Transverse colon (tissue), 3 donors: Measurements from ENCODE around the gene ST6GALNAC5.

Experiments
- EP300 ChIP-seq: sonication (generic); formaldehyde crosslinking; IDR thresholded peaks from one replicate; pipeline ENCODE4 v1.6.1; 2017; ENCODE audit warnings: antibody characterized with exemption, low read depth
- POLR2A ChIP-seq: fragments of 450-650 bp; IDR thresholded peaks from one replicate; pipeline ENCODE4 v1.6.1; 2016; ENCODE audit warnings: antibody characterized with exemption, mild to moderate bottlenecking, moderate library complexity
- TF ChIP-seq, protein P1 (sequence below), 5 experiments: fragments of 200-600 bp in 3 of 5; fragments of 450-650 bp in 2 of 5; sonication (generic) in 3 of 5; IDR thresholded peaks; 1 replicate in 2 of 5; 2 replicates in 3 of 5; pipeline ENCODE4 v1.5.1; 2016 to 2017; ENCODE audit warnings: antibody characterized with exemption in 5 of 5, inconsistent platforms in 3 of 5, mild to moderate bottlenecking in 2 of 5, moderate library complexity in 1 of 5

GRCh38 chr1:76905876-76906595, 38.8 kb downstream of the ST6GALNAC5 start:
- TF ChIP-seq POLR2A: no peak
- TF ChIP-seq, protein P1, sequence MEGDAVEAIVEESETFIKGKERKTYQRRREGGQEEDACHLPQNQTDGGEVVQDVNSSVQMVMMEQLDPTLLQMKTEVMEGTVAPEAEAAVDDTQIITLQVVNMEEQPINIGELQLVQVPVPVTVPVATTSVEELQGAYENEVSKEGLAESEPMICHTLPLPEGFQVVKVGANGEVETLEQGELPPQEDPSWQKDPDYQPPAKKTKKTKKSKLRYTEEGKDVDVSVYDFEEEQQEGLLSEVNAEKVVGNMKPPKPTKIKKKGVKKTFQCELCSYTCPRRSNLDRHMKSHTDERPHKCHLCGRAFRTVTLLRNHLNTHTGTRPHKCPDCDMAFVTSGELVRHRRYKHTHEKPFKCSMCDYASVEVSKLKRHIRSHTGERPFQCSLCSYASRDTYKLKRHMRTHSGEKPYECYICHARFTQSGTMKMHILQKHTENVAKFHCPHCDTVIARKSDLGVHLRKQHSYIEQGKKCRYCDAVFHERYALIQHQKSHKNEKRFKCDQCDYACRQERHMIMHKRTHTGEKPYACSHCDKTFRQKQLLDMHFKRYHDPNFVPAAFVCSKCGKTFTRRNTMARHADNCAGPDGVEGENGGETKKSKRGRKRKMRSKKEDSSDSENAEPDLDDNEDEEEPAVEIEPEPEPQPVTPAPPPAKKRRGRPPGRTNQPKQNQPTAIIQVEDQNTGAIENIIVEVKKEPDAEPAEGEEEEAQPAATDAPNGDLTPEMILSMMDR (IDR thresholded peaks at IDR 0.05): no peak
- TF ChIP-seq EP300: no peak
